Thoracic aorta (tissue), 2 donors: ENCODE measurements around the gene PDGFC. TPM values are rescaled to one million over a fixed set of nuclear protein-coding genes. Genes with fewer than 3 reads are reported as not detected.

Experiments
- ATAC-seq: fragments of 150-250 bp; one replicate; pipeline ENCODE4 v1.8.0; 2017; ENCODE audit warnings: low read depth; ENCODE audit not compliant: insufficient number of reproducible peaks, low FRiP score
- DNase-seq: peaks from one replicate; pipeline ENCODE4 v3.0.0-alpha.2; 2020; ENCODE audit warnings: low spot score
- H3K27ac ChIP-seq, 2 donors: fragments of 200-600 bp; sonication (generic); 1 replicate in 1 of 2; 2 replicates in 1 of 2; pipeline ENCODE4 v1.5.1; 2016; ENCODE audit warnings: mild to moderate bottlenecking in 2 of 2, moderate library complexity in 2 of 2
- H3K27me3 ChIP-seq: fragments of 200-600 bp; sonication (generic); replicated peaks from 2 replicates; pipeline ENCODE4 v1.6.0; 2016; ENCODE audit warnings: mild to moderate bottlenecking; ENCODE audit not compliant: insufficient read depth
- H3K36me3 ChIP-seq: fragments of 200-600 bp; sonication (generic); one replicate; pipeline ENCODE4 v1.5.1; 2016
- H3K4me1 ChIP-seq, 2 donors: fragments of 200-600 bp; sonication (generic); 1 replicate in 1 of 2; 2 replicates in 1 of 2; pipeline versions ENCODE4 v1.5.1 to v1.6.0; 2016; ENCODE audit warnings: low read depth in 2 of 2, mild to moderate bottlenecking in 1 of 2; ENCODE audit not compliant: control insufficient read depth in 1 of 2
- H3K4me3 ChIP-seq: fragments of 200-600 bp; sonication (generic); 2 replicates; pipeline ENCODE4 v1.5.1; 2016; ENCODE audit warnings: mild to moderate bottlenecking
- H3K9me3 ChIP-seq: fragments of 200-600 bp; sonication (generic); 2 replicates; pipeline ENCODE4 v1.5.1; 2016
- total RNA-seq, 2 donors: library from RNA; depleted of rRNA; stranded (reverse); fragments of >200 nt; gene quantifications; one replicate each; pipeline versions ENCODE4 v1.1.0 to v1.2.3, GENCODE V29; 2016
- TF ChIP-seq, protein P1 (sequence below): fragments of 200-600 bp; sonication (generic); IDR thresholded peaks from one replicate; pipeline ENCODE4 v1.5.1; 2019; ENCODE audit warnings: antibody characterized with exemption

PDGFC gene
- total RNA-seq, 2 donors from 2014 or later, result 31.4 to 32.8 TPM

DNA sequence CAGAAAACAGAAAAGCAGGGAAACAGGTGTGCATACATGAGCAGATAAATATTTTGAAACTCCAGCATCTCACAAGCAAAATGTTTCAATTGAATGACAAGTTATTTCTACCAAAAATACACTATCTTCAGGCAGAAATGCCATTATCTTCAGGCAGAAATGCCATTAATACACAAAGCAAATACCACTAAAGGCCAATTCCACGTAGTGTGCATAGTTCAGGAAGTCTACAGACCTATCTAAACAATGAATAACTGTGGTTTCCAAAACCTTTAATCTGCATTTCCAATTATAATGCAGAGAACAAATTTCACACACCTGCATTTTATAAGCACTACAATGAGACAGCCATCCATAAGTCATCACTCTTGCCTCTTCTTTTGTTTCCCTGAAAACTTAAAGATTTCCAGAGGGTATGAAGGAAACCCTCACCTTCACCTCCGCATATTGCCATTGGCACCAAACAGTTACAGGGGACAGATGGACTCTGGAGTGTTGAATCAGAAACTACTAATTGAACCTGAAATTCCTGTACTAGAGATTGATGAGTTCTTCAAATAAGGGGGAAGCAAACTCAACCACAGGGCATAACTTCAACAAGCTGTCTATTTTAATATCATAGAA is 179.0 kb downstream of the PDGFC start:
- H3K9me3 ChIP-seq, result no peaks in the 10 kb centered on the region
- ATAC-seq (no peak), DNase-seq (no peak)
- peaks cover 4 to 30% of the 10 kb centered on the region in 2 donors for H3K4me1 ChIP-seq
- H3K27ac ChIP-seq, result no peak overlapping the region
- no peak overlapping the region for H3K4me3 ChIP-seq
- H3K36me3 ChIP-seq, result no peaks in the 10 kb centered on the region
- TF ChIP-seq, protein P1, sequence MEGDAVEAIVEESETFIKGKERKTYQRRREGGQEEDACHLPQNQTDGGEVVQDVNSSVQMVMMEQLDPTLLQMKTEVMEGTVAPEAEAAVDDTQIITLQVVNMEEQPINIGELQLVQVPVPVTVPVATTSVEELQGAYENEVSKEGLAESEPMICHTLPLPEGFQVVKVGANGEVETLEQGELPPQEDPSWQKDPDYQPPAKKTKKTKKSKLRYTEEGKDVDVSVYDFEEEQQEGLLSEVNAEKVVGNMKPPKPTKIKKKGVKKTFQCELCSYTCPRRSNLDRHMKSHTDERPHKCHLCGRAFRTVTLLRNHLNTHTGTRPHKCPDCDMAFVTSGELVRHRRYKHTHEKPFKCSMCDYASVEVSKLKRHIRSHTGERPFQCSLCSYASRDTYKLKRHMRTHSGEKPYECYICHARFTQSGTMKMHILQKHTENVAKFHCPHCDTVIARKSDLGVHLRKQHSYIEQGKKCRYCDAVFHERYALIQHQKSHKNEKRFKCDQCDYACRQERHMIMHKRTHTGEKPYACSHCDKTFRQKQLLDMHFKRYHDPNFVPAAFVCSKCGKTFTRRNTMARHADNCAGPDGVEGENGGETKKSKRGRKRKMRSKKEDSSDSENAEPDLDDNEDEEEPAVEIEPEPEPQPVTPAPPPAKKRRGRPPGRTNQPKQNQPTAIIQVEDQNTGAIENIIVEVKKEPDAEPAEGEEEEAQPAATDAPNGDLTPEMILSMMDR, result no peak
- no peaks in the 10 kb centered on the region for H3K27me3 ChIP-seq

DNA sequence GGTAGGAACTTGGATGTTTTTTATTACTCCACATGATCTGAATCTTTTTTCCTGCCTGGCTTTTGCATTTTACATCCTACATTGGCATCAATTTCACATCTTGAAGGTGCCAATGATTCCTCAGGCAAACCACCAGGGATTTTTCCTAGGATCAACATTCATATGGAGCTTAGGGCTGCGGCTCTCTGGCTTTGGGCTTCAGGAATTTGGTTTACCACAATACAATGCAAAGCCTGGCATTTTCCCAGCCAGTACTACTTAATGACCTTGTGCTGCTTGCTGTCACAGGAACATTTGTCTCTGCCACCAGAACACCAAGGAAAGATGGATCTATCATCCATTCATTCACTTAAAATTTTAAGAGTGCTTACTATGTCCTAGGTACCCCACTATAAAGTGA is 180.7 kb downstream of the PDGFC start:
- Histone ChIP-seq H3K27me3 (no peaks in the 10 kb centered on the region), H3K9me3 (no peaks in the 10 kb centered on the region), H3K4me3 (no peak overlapping the region), H3K4me1 (peaks cover 4 to 30% of the 10 kb centered on the region in 2 donors), H3K36me3 (no peaks in the 10 kb centered on the region), H3K27ac (no peak overlapping the region)
- TF ChIP-seq, protein P1, result no peak
- ATAC-seq (no peak), DNase-seq (no peak)

DNA sequence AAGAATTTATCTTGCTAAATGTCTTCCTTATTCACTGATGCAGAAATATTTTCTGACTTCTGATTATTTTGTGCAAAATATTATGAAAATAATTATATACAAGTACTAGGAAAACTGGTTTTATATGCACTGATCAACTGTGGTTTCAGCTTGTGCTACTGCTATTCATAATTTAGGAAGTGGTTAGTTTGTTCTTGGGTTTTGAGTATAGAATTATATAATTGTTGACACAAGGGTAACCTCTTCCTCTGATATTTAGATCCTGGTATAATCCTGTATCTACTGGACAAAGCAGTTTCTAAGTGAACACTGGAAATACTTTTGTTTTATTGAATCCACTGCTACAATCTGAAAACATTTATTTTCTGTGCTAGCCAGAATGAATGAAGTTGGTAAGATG is 182.8 kb downstream of the PDGFC start:
- Histone ChIP-seq H3K36me3 (no peaks in the 10 kb centered on the region), H3K9me3 (no peaks in the 10 kb centered on the region), H3K27ac (no peak overlapping the region), H3K4me1 (peaks cover 4 to 16% of the 10 kb centered on the region in 2 donors), H3K27me3 (no peaks in the 10 kb centered on the region), H3K4me3 (no peak overlapping the region)
- ATAC-seq (no peak), DNase-seq (no peak)
- TF ChIP-seq, protein P1, result no peak

DNA sequence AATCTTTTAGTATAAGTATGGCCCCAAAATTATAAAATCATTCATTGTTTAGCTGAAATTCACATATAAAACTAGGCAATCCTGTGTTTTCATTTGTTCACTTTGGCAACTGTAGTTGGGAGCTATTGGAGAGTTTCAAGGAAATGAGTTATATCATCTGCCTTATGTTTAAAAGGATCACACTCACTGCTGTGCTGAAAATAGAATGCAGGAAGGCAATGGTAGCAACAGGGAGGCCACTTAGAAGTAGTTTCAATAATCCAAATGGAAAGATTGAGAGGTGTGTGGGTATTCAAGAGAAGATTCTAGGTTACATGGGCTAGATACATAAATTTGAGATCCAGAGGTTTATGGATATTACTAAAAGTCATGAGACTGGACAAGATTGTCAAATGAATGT is 184.9 kb downstream of the PDGFC start:
- Histone ChIP-seq H3K27me3 (no peaks in the 10 kb centered on the region), H3K4me3 (no peak overlapping the region), H3K4me1 (peaks cover 4 to 23% of the 10 kb centered on the region in 2 donors), H3K27ac (no peak overlapping the region), H3K36me3 (no peaks in the 10 kb centered on the region), H3K9me3 (no peaks in the 10 kb centered on the region)
- TF ChIP-seq, protein P1, result no peak
- DNase-seq (no peak), ATAC-seq (no peak)

DNA sequence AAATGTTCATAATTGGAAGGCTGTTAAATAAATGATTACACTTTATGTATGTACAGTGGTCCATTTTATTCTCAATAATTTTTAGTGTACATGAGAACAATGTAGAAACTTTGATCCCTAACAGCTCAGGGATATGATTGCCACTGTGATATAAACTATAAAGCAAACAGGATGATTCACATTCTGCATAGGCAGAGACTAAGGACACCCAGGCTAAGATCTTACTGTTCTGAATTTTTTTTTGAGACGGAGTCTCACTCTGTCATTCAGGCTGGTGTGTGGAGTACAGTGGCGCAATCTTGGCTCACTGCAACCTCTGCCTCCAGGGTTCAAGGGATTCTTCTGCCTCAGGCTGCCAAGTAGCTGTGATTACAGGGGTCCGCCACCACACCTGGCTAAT is 186.6 kb downstream of the PDGFC start:
- no peak overlapping the region for H3K4me3 ChIP-seq
- TF ChIP-seq, protein P1, result no peak
- H3K9me3 ChIP-seq, result no peaks in the 10 kb centered on the region
- ATAC-seq (no peak), DNase-seq (no peak)
- no peaks in the 10 kb centered on the region for H3K36me3 ChIP-seq
- no peaks in the 10 kb centered on the region for H3K27me3 ChIP-seq
- peaks cover 0 to 12% of the 10 kb centered on the region in 2 donors for H3K4me1 ChIP-seq
- no peak overlapping the region for H3K27ac ChIP-seq
